Hematopoietic multipotent progenitor cell treated with erythropoietin and hydrocortisone succinate and interleukin-3 and kit ligand, for 4 days (in vitro differentiated cells): ENCODE results near the gene TBC1D24.

Experiments used
- DNase-seq: peaks from one replicate; pipeline ENCODE4 v3.0.0-alpha.2; 2015

TBC1D24 gene

DNA sequence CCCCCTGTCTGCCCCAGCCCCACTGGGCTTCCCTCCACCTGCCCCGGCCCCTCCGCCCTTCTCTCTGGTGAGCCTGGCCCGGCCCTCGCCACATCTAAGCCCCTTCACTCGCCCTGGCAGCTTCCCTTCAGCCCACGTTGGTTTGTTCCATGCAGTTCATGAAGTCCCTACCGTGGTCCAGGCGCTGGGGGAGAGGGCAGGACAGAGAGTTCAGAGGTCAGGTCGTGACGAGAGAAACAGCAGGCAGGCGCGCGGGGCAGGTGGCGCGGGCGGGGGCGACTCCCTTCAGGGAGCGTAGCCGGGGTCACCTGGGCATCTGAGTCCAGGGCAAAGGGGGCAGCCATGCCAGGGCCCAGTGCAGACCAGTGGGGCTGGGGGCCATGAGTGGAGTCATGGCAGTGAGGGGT is 23.9 kb upstream of the TBC1D24 start:
- DNase-seq, result no peak

DNA sequence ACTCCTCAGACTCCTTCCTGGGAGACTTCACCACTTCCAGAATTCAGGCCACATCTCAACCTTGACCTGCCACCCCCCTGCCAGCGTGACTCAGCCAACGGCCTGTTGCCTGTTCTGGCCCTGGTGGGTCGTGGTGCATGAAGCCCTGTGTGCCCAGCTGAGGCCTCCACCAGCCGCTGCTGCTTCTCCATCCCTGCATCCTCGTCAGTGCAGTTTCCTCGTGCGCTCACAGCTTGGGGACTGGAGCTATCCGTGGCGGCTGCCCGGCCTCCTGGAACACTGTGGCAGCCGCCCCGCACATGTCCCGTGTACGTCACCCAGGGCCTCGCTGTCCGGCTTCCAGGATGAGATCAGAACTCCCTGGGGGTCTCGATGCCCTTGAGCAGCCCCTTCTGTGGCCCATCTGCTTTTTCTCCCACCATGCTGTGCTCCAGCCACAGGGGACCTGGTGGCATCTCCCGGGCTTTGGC is 23.0 kb upstream of the TBC1D24 start:
- DNase-seq, result no peak

DNA sequence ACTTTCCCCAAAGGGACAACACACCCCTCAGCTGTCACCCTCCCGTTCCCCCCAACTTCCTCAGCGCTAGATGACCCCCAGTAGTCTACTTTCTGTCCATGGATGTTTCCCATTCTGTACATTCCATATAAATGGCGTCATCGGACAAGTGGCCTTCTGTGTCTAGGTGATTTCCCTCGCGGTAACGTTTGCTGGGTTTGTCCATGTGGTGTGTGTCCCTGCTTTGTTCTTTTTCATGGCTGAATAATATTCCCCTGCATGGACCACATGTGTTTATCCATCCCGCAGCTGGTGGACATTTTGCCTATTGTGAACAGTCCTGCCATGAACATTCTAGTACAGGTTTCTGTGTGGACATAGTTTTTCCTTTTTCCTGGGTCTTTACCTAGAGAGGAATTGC is 22.3 kb upstream of the TBC1D24 start:
- DNase-seq, result no peak

DNA sequence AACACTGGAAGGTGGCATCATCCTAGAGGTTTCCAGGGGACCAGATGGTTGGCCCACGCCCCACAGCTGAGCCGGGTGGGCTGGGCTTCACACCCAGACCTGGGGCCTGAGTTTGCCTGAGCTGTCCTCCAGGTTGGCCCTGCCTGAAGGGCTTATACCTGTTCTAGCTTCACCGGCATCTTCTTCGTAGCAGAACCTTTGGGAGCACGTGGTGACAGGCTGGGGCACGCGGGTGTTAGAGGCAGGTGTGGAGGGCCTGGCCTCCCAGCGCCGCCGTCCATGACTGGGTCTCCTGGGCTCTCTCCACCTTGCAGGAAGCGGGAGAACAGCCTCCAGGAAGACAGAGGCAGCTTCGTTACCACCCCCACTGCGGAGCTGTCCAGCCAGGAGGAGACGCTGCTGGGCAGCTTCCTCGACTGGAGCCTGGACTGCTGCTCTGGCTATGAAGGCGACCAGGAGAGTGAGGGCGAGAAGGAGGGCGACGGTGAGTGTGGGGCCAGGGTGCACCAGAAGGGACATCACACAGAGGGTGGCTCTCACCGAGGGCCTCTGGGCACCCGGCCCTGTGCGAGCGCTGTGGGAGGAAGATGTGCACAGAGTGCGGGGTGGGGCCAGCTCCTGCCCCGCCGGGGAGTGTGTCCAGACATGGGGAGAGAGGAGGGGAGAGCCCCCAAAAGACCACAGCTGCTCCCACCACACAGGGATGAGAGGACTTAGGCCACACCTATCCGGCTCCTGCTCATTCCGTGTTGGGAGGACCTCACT is 19.7 kb upstream of the TBC1D24 start:
- DNase-seq, result no peak

DNA sequence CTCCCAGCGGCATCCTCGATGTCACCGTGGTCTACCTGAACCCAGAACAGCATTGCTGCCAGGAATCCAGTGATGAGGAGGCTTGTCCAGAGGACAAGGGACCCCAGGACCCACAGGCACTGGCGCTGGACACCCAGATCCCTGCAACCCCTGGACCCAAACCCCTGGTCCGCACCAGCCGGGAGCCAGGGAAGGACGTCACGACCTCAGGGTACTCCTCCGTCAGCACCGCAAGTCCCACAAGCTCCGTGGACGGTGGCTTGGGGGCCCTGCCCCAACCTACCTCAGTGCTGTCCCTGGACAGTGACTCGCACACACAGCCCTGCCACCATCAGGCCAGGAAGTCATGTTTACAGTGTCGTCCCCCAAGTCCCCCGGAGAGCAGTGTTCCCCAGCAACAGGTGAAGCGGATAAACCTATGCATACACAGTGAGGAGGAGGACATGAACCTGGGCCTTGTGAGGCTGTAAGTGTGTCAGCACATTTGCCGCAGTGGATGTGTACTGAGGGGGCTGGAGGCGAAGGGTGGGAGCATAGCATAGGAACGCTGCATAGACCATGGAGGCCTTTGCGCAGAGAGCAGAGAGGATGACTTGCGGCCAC is 18.3 kb upstream of the TBC1D24 start:
- no peak for DNase-seq

DNA sequence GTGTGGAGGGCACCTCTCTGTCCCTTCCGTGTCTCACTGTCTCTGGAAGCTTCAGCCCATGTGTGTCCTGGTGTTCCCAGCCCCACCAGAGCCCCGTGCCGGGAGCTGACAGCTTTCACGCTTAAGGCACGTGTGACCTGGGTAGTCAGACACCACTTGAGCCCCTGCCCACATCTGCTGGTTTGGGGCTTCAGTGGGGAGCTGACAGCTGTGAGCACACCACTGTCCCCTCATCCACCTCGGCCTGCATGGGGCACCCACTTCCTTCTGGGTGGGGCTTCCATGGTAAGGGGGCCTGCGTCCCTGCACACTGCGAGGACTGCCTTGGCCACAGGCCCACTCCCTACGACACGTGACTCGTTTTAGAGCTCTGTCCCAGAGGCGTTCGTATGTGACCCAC is 17.7 kb upstream of the TBC1D24 start:
- DNase-seq, result no peak

DNA sequence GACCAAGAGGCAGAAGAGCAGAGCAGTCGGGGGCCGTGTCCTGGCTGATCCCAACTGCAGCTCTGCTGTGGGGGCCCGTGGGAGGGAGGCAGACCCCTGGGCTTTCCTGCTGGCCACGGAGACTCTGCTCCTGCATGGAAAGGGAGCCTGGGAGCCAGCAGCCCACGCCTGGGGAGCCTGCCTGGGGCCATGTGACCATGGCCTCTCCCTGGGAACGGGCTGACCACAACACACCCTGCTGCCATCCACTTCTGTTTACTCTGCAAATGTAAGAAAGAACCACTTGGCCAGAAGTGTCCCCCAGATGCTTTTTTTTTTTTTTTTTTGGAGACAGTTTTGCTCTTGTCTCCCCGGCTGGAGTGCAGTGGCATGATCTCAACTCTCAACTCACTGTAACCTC is 17.0 kb upstream of the TBC1D24 start:
- no peak for DNase-seq

DNA sequence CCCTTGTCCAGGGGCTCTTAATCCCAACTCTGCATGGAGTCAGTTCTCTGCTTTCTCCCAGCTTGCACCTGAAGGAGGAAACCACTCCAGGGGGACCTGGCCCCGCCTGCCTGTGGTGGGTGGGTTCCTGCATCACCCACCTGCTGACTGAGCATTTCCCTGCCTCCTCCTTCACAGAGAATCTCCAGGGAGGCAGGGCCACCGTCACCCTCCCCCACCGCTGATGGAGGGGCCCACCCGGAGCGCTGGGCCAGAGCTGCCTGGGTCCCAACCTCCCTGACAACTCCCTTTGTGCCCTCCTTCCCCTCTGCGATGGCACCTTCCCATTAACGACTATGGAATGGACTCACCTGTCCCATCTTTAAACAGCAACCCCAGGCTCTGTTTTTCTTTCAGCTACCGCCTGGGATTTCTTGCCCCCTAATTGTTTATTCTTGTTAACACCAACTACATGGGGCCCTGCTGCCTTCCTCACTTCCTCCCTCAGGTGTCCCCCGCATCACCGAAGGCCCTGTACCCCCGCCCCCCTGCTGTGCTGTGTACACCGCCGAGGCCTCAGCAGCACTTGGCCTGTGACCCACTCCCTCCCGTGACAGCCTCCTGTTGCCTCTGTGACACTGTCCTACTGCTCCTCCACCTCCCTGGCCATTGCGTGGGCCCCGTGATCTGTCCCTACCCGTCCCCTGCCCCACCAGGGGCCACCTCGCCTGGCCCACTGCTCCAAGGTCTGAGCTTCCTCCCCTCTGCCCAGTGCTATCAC is 15.9 kb upstream of the TBC1D24 start:
- DNase-seq, result no peak

DNA sequence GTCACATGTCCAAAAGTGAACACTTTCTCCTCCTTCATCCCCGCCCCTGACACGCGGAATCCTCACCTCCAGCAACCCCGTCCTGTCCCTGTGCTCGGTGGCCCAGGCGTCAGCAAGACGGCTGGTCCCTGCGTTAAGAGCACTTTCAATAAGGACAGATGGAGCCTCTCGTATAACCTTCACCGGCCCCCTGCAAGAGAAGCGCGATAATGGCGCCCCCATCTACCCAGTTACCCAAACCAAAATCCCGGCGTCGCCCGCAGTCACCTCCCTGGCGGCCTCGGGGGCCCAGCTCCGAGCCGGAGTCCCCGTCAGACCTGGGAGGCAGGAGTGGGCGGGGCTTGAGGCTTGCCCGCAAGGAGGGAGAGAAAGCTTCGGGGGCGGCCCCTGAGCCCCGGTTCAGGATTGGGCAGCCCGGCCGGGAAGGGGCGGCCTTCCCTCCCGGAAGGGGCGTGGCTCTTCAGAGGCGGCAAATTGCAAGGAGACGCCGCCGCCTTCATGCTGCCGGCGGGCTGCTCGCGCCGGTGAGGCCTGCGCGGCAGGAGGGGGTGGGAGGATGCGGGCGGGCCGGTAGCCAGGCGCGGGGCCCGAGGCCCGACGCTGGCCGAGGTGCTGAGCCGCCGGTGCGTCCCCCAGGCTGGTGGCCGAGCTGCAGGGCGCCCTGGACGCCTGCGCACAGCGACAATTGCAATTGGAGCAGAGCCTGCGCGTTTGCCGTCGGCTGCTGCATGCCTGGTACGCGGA is 15.1 kb upstream of the TBC1D24 start, which contains the start of gene TEDC2:
TSS of gene TEDC2 (plus strand) at position 463 of the 744 bp plus-strand sequence. CDS start at position 499, 36 bp downstream.
- DNase-seq, result peak; percentile 99

DNA sequence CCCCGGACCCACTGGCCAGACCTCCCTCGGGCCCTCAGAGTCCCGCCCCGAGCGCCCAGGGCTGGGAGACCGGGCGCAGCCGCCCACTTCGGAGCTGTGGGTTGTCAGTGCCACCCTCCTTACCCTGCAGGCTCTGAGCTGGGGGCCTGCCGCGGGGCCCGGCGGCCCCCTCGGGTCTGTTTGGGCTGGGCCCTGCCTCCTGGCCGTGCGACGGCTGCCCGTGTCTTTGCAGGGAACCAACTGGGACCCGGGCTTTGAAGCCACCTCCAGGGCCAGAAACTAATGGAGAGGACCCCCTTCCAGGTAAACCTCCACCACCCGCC is 14.6 kb upstream of the TBC1D24 start:
- DNase-seq, result no peak

DNA sequence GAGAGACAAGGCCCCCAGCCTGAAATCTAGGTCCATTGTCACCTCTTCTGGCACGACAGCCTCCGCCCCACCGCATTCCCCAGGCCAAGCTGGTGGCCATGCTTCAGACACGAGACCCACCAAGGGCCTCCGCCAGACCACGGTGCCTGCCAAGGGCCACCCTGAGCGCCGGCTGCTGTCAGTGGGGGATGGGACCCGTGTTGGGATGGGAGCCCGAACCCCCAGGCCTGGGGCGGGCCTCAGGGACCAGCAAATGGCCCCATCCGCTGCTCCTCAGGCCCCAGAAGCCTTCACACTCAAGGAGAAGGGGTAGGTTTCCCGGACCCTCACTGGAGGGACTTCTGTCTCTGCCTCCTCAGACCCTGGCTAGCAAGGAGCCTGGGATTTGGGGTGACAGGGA is 14.0 kb upstream of the TBC1D24 start:
- no peak for DNase-seq

DNA sequence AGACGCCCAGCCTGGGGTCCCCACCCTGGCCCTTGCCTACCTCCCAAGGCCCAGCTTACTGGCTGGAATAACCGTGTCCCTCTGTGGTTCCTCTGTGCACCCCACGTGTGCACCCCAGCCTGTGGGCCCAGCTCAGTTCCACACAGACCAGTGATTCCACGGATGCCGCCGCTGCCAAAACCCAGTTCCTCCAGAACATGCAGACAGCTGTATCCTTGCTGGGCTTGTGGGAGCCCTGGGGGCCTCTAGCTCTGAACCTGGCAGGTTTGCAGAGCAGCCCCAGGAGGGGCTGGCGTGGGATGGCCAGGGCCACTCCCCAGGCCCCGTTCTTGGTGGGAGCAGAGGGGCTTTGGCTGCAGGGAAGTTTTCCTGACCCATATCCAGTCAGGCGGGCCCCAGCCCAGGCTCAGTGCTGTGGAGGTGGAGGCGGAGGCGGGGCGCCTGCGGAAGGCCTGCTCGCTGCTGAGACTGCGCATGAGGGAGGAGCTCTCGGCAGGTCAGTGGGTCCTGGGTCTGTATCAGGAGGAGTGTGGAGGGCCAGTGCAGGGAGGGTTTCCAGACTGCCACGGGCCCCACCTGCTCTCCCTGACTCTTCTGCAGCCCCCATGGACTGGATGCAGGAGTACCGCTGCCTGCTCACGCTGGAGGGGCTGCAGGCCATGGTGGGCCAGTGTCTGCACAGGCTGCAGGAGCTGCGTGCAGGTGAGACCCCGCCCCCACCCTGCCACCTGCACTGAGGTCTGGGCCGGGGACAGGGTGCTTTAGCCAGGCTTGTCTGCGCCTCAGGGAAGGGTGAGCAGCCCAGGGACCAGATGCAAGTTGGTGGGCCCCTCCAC is 12.7 kb upstream of the TBC1D24 start:
- no peak for DNase-seq

DNA sequence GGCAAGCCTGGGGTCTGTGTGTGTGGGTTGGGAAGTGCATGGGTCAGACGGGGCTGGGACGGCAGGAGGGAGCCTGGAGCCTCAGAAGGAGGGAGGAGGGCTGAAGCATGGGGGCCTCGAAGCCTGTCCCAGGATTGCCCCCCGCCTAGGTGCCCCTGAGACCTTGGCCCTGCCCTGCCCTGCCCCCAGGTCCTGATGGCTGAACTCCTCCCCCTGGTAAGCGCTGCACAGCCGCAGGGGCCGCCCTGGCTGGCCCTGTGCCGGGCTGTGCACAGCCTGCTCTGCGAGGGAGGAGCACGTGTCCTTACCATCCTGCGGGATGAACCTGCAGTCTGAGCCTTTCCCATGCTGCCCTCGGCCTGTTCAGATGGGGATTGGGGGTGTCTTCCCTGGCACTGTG is 10.6 kb upstream of the TBC1D24 start:
- no peak for DNase-seq

DNA sequence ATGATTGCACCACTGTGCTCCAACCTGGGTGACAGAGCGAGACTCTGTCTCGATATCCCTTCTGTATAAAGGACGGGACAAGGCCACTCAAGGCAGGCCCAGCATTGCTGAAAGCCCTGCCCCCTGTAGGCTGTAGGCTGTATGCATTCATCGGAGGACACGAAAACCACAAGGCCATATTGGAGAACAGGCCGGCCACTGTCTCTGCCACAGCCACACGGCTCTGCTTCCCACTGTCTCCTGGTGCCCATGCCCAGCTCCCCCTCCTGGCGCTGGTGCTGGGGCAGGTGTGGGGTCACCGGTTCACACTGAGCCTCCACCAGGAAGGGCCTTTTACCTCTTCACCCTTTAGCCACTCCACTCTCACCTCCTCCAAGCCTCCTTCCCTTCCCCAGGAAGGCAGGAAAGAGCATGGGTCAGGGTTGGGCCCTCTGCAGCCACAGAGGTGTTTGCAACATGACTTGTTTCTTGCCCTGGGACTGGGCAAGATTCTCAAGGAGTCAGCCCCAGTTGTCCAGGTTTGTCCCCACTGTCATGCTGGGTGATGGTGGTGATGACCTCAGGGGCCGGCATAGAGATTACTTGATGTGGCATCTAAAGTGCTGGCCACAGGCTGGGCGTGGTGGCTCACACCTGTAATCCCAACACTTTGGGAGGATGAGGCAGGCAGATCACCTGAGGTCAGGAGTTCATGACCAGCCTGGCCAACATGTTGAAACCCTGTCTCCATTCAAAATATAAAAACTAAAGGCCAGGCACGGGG is 9.1 kb upstream of the TBC1D24 start:
- peak; percentile 61 for DNase-seq

DNA sequence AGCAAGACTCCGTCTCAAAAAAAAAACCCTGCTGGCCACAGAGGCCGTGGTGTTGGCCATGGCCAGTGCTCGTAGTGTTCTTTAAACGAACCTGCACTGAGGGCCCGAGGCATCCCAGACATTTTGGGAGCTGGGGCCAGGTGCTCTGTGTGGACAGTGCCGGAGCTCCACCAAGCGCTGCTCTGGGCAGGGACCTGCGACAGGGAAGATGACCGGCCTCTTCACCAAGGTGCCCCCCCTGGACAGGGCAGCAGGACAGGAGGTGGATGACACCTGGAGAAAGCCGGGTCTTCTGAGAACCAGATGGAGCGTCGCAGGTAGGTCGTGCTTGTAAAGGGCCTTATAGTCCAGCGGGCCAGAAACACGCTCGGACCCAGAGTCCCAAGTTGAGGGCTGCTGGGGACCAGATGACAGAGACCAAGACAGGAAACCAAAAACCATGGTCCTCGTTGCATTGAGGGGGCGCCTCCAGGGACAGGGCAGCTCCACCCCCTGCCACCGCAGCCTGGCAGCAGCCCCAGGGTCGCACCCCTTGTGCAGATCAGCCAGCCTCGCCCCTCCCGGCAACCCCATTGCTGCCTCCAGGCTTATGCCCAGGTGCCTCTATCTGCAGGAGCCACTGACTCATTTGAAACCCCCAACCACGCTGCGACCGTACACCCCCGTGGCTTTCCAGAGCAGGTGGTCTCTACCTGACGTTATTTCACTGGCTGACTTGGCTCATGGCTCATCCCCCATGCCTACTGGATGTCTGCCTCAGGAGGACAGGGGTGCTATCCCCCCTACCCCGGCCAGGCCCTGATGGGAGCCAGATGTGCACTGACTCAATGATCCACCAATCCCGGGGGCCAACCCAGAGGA is 8.0 kb upstream of the TBC1D24 start:
- DNase-seq, result peak; percentile 48

DNA sequence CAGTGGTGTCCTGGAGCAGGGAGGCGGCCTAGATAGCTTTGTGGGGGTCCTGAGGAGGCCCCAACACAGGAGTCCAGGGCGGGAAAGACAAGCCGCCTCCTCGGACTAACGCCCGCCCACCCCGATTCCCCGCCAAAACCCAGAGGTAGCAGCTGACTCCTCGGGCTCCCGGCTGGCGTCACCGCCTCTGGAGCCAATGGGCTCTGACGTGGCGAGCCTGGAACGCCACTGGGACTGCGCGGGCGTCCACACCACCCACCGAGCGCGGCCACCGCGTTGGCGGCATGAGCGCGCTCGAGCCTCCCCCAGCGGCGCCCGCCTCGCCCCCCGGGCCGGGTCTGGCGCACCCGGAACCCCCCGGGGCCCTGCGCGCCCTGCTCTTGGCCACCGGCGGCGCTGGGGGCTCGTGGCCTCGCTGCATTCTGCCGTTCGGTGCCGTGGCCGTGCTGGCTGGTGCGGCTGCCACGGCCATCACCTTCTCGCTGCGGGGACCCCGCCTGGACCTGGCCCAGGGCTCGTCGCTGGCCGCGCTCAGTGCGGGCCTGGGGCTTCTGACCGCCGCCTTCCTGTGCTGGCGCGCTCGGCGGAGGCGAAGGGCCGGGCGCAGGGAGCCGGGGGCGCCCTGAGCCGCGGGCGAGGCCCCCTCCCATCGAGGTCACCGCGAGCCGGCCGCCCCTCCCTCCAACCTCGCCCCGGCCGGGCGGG is 7.2 kb upstream of the TBC1D24 start:
- DNase-seq, result peak; percentile 90

DNA sequence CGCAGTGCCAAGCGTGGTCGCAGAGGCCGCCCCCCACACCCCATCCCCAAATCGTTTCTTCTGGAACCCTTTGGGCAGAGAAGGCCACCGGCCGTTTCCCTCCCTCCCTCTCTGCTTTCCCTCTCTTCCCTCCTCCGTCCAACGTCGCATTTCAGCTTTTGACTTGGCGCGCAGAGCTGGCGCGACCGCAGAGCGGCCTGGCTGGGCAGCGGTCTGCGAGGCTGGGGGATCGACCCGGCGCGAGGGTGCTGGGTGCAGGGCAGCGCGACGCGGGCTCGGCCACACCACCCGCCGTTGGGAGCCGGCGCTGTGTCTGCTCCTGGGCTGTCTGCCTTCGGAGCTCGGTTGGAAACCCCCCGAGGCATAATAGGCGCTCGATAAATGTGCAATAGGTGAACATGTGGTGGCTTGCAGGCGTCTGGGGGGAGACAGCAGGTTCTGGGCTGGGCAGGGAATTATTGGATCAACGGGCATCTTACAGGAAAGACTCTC is 6.6 kb upstream of the TBC1D24 start:
- DNase-seq, result peak; percentile 61

DNA sequence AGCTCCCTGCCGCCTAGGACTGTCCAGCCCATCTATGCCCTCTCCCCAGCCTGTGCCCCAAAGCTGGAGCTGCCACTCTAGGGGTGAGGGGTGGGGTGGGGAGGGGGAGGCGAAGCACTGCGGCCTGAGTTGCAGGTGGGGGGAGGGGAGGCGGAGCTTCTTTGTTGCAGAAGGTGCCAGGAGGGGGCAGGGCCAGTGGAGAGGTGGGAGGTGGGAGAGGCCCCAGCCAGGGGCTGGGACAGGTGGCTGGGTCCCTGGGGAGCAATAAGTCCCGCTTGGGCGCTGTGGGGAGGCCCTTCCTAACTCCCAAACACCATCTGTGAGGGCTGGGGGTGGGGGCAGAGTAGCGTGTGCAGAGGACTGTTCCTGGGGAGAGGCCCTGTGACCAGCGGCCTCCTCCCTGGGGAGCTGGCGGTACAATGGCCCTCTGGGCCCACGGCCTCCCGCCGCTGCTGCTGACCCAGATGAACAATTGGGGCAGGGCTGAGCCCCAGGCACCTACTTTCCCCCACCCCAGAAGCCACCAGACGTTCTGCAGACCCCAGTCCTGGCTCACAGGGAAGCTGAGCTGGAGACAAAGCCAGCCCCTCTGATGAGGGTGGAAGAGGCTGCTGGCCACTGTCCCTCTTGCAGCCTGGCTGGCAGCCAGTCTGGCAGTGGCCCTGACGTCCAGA is 6.1 kb upstream of the TBC1D24 start:
- peak; percentile 48 for DNase-seq
